Endothelial cell of umbilical vein (primary cell): ENCODE measurements around the gene LGALS13. TPM values are rescaled to one million over a fixed set of nuclear protein-coding genes. Genes with fewer than 3 reads are reported as not detected.

Source experiments
- BruUV-seq: library from RNA; stranded (reverse); fragments of 400-500 nt; replicated peaks from 2 replicates; lab custom pipeline; 2021; lab: Mats Ljungman, UMichigan
- CTCF ChIA-PET: fragments of 300-600, 350-600 bp; sonication (Branson Sonifier 250); formaldehyde crosslinking; loops from one replicate; lab custom pipeline; 2021; ENCODE audit warnings: antibody characterized with exemption, inconsistent platforms; lab: Charles Lee
- POLR2A ChIA-PET: fragments of 300-600, 350-600 bp; sonication (Branson Sonifier 250); formaldehyde crosslinking; loops from one replicate; lab custom pipeline; 2021; ENCODE audit warnings: antibody characterized with exemption, inconsistent platforms; lab: Charles Lee
- DNase-seq: peaks from one replicate; pipeline ENCODE4 v3.0.0-alpha.2; 2011; ENCODE audit warnings: low read depth, low spot score
- FAIRE-seq: peaks from 2 replicates; lab custom pipeline; 2011; peaks lifted over from hg19 to GRCh38; lab: Jason Lieb, UNC
- H2AFZ ChIP-seq: 2 replicates; pipeline ENCODE4 v1.6.0; 2012; ENCODE audit warnings: low read depth, low read length, control low read depth, inconsistent platforms
- H3K27ac ChIP-seq: 2 replicates; pipeline ENCODE4 v1.5.1; 2011; ENCODE audit warnings: low read depth, mild to moderate bottlenecking, control low read depth, low read length, moderate library complexity; ENCODE audit not compliant: insufficient read depth
- H3K27me3 ChIP-seq, 2 experiments: 2 replicates each; pipeline versions ENCODE4 v1.6.0 to v1.6.1; 2011; ENCODE audit warnings: low read length in 2 of 2, mixed read lengths in 1 of 2; ENCODE audit not compliant: control insufficient read depth in 2 of 2, insufficient read depth in 2 of 2
- H3K36me3 ChIP-seq, 2 experiments: 2 replicates in 1 of 2; 3 replicates in 1 of 2; pipeline ENCODE4 v1.5.1; 2011; ENCODE audit warnings: low read length in 2 of 2, mild to moderate bottlenecking in 1 of 2, moderate library complexity in 1 of 2; ENCODE audit not compliant: control insufficient read depth in 2 of 2, insufficient read depth in 2 of 2; ENCODE audit errors: extremely low read depth in 1 of 2
- H3K4me1 ChIP-seq: 3 replicates; pipeline ENCODE4 v1.5.1; 2011; ENCODE audit warnings: mild to moderate bottlenecking, low read length; ENCODE audit not compliant: control insufficient read depth, insufficient read depth; ENCODE audit errors: extremely low read depth
- H3K4me2 ChIP-seq: 2 replicates; pipeline ENCODE4 v1.6.1; 2011; ENCODE audit warnings: low read length, control low read depth, mixed read lengths; ENCODE audit not compliant: insufficient read depth
- H3K4me3 ChIP-seq, 3 experiments: fragments of 200-600 bp in 1 of 3; sonication (generic), shearing (Covaris generic) in 1 of 3; replicated peaks in 1 of 3; 2 replicates each; pipeline ENCODE4 v1.5.1; 2011 to 2016; ENCODE audit warnings: control low read depth in 3 of 3, low read length in 3 of 3, mild to moderate bottlenecking in 2 of 3, inconsistent platforms in 1 of 3, low read depth in 1 of 3, moderate library complexity in 1 of 3; ENCODE audit not compliant: insufficient read depth in 1 of 3
- H3K79me2 ChIP-seq: 2 replicates; pipeline ENCODE4 v1.6.0; 2012; ENCODE audit warnings: low read length, inconsistent platforms; ENCODE audit not compliant: control insufficient read depth, insufficient read depth
- H3K9ac ChIP-seq: replicated peaks from 2 replicates; pipeline ENCODE3; 2011; ENCODE audit warnings: low read length, control low read depth; ENCODE audit not compliant: insufficient read depth; ENCODE audit errors: extremely low read depth
- H3K9me1 ChIP-seq: replicated peaks from 3 replicates; pipeline ENCODE4 v1.6.0; 2011; ENCODE audit warnings: mild to moderate bottlenecking, low read length; ENCODE audit not compliant: control insufficient read depth, insufficient read depth; ENCODE audit errors: extremely low read depth
- H3K9me3 ChIP-seq: replicated peaks from 2 replicates; pipeline ENCODE4 v1.5.1; 2012; ENCODE audit warnings: low read length, inconsistent platforms; ENCODE audit not compliant: control insufficient read depth, insufficient read depth
- H4K20me1 ChIP-seq: replicated peaks from 2 replicates; pipeline ENCODE3; 2011; ENCODE audit warnings: mild to moderate bottlenecking, low read length; ENCODE audit not compliant: control insufficient read depth, insufficient read depth; ENCODE audit errors: extremely low read depth
- CTCF ChIP-seq, 2 donors: IDR thresholded peaks; 1 replicate in 1 of 2; 2 replicates in 1 of 2; pipeline ENCODE4 v1.5.1; 2011; ENCODE audit warnings: low read length in 2 of 2, mild to moderate bottlenecking in 2 of 2, moderate library complexity in 2 of 2, control low read depth in 1 of 2, inconsistent platforms in 1 of 2, low read depth in 1 of 2; ENCODE audit not compliant: insufficient read depth in 1 of 2; ENCODE audit errors: extremely low read depth in 1 of 2
- EZH2 ChIP-seq: IDR thresholded peaks from 2 replicates; pipeline ENCODE4 v1.6.1; 2012; ENCODE audit warnings: borderline replicate concordance, low read depth, mild to moderate bottlenecking, moderate library complexity, low read length, inconsistent platforms; ENCODE audit not compliant: severe bottlenecking
- FOS ChIP-seq: IDR thresholded peaks from 2 replicates; pipeline ENCODE4 v1.6.1; 2011; ENCODE audit warnings: mild to moderate bottlenecking, low read length, moderate library complexity, borderline replicate concordance; ENCODE audit not compliant: insufficient read depth
- GATA2 ChIP-seq: IDR thresholded peaks from 2 replicates; pipeline ENCODE4 v1.7.0; 2011; ENCODE audit warnings: low read depth, mild to moderate bottlenecking, moderate library complexity, mixed read lengths, low read length; ENCODE audit not compliant: insufficient read length, insufficient read depth
- JUN ChIP-seq: IDR thresholded peaks from 2 replicates; pipeline ENCODE4 v1.6.1; 2011; ENCODE audit warnings: borderline replicate concordance, low read depth; ENCODE audit not compliant: insufficient read length, insufficient read depth
- MAX ChIP-seq: IDR thresholded peaks from 2 replicates; pipeline ENCODE4 v1.6.1; 2011; ENCODE audit not compliant: insufficient read depth, insufficient read length
- MYC ChIP-seq: IDR thresholded peaks from one replicate; pipeline ENCODE4 v1.6.1; 2011; ENCODE audit warnings: mild to moderate bottlenecking, low read depth, low read length
- POLR2A ChIP-seq: IDR thresholded peaks from 2 replicates; pipeline ENCODE4 v1.6.1; 2012; ENCODE audit warnings: low read depth, mild to moderate bottlenecking, control low read depth, low read length
- POLR2AphosphoS5 ChIP-seq: IDR thresholded peaks from 2 replicates; pipeline ENCODE4 v1.6.1; 2012; ENCODE audit warnings: low read depth, mild to moderate bottlenecking, control low read depth, low read length, moderate library complexity; ENCODE audit not compliant: insufficient read depth
- dilution Hi-C: fragments of 300-500 bp; cut with MboI; formaldehyde crosslinking; loops from one replicate; pipeline ENCODE4 v1.15.0; 2019; ENCODE audit warnings: low sequenced_read_pairs; ENCODE audit not compliant: extremely low pct_ligation_motif_present
- intact Hi-C: fragments of 100-400 bp; cut with micrococcal nuclease; formaldehyde crosslinking; loops from one replicate; pipeline ENCODE4 v1.10.0; 2022
- polyA plus RNA-seq, 4 experiments: library from polyadenylated mRNA; depleted of rRNA in 3 of 4; stranded (reverse) in 3 of 4; unstranded in 1 of 4; fragments of >200 nt; gene quantifications; 2 replicates each; pipeline versions ENCODE4 v1.2.1 to v1.2.3, GENCODE V29; 2011 to 2012; ENCODE audit warnings: missing spikeins in 1 of 4
- total RNA-seq: library from RNA; stranded (reverse); gene quantifications from 2 replicates; pipeline ENCODE4 v1.2.3, GENCODE V29; 2021

Gene LGALS13
- total and polyA plus RNA-seq, 2 donors (not counting 3 experiments of a cell fraction or from before 2014, with no cell fraction given) = not detected

GRCh38 chr19:39631178-39631577, 28.9 kb downstream of the LGALS13 start:
- no peaks in the 10 kb centered on the region for H3K27me3 ChIP-seq
- BruUV-seq = no TSS peak
- intact Hi-C loops = no loop called here
- TF ChIP-seq FOS (no peak), EZH2 (no peak), POLR2A (no peak), MAX (no peak), MYC (no peak), POLR2AphosphoS5 (no peak), GATA2 (no peak), JUN (no peak), CTCF (IDR thresholded peaks at IDR 0.05; ENCODE audit: extremely low read depth in 1 of 2, insufficient read depth in 1 of 2, low read depth in 1 of 2, low read length in 2 of 2) (no peak)
- no peaks in the 10 kb centered on the region for H3K4me1 ChIP-seq
- H3K79me2 ChIP-seq = no peaks in the 10 kb centered on the region
- no peaks in the 10 kb centered on the region for H3K9me1 ChIP-seq
- no peak overlapping the region for H2AFZ ChIP-seq
- FAIRE-seq (no peak), DNase-seq (no peak)
- H3K9ac ChIP-seq = no peak overlapping the region
- H3K27ac ChIP-seq = no peak overlapping the region
- no peak overlapping the region for H3K4me2 ChIP-seq
- H4K20me1 ChIP-seq = no peaks in the 10 kb centered on the region
- no peaks in the 10 kb centered on the region for H3K9me3 ChIP-seq
- POLR2A ChIA-PET = no interaction called here
- CTCF ChIA-PET = no interaction called here
- no peaks in the 10 kb centered on the region for H3K36me3 ChIP-seq
- dilution Hi-C loops = no loop called here
- H3K4me3 ChIP-seq = no peak overlapping the region
